ENCODE measurements around the gene JAM2.

The JAM2 gene

GRCh38 chr21:25636727-25637126 lies 2.3 kb upstream of the JAM2 start:
- DNase-seq (ENCODE audit: low read depth) = no peak
- H3K4me3 ChIP-seq (ENCODE audit: low read depth, low read length) = no peak overlapping the region
- no peak for TF ChIP-seq CTCF (IDR thresholded peaks at IDR 0.05; ENCODE audit: control insufficient read depth, extremely low read depth, insufficient read depth)

GRCh38 chr21:25637851-25638659 lies 1.0 kb upstream of the JAM2 start:
- no peak for DNase-seq (ENCODE audit: low read depth)
- no peak for TF ChIP-seq CTCF (IDR thresholded peaks at IDR 0.05; ENCODE audit: control insufficient read depth, extremely low read depth, insufficient read depth)
- no peak overlapping the region for H3K4me3 ChIP-seq (ENCODE audit: low read depth, low read length)

GRCh38 chr21:25639551-25640201 lies 618 bp downstream of the JAM2 start:
- no peak for TF ChIP-seq CTCF (IDR thresholded peaks at IDR 0.05; ENCODE audit: control insufficient read depth, extremely low read depth, insufficient read depth)
- no peak for DNase-seq (ENCODE audit: low read depth)
- H3K4me3 ChIP-seq (ENCODE audit: low read depth, low read length) = no peak overlapping the region

GRCh38 chr21:25640202-25640942 lies 1.3 kb downstream of the JAM2 start:
- H3K4me3 ChIP-seq (ENCODE audit: low read depth, low read length) = no peak overlapping the region
- DNase-seq (ENCODE audit: low read depth) = no peak
- TF ChIP-seq CTCF (IDR thresholded peaks at IDR 0.05; ENCODE audit: control insufficient read depth, extremely low read depth, insufficient read depth) = no peak

- TF ChIP-seq CTCF (IDR thresholded peaks at IDR 0.05; ENCODE audit: control insufficient read depth, extremely low read depth, insufficient read depth) = no peak
- no peak overlapping the region for H3K4me3 ChIP-seq (ENCODE audit: low read depth, low read length)
- DNase-seq (ENCODE audit: low read depth) = no peak
These were observed 1.9 kb downstream of the JAM2 start for GRCh38 chr21:25640943-25641292.

- DNase-seq (ENCODE audit: low read depth) = no peak
- no peak overlapping the region for H3K4me3 ChIP-seq (ENCODE audit: low read depth, low read length)
- TF ChIP-seq CTCF (IDR thresholded peaks at IDR 0.05; ENCODE audit: control insufficient read depth, extremely low read depth, insufficient read depth) = no peak
These were observed 4.4 kb downstream of the JAM2 start for GRCh38 chr21:25643486-25643885.

Data from LNCaP clone FGC (cell line).